GM23338 (cell line): ENCODE measurements around the gene LRRC19.

ENCODE experiments used
- CREB1 ChIP-seq: fragments of 250-450 bp; sonication (Bioruptor Pico); IDR thresholded peaks from 2 replicates; pipeline ENCODE4 v1.5.0; 2020; ENCODE audit warnings: low read depth, mild to moderate bottlenecking, moderate library complexity
- CTCF ChIP-seq, 2 experiments: fragments of 200-600 bp in 1 of 2; sonication (generic) in 1 of 2; conservative IDR thresholded peaks; 2 replicates each; pipeline versions ENCODE4 v1.5.1 to v1.6.1; 2016 to 2017; ENCODE audit warnings: antibody characterized with exemption in 2 of 2, low read depth in 2 of 2, mild to moderate bottlenecking in 2 of 2, moderate library complexity in 1 of 2
- EZH2 ChIP-seq: fragments of 200-600 bp; sonication (generic); IDR thresholded peaks from one replicate; pipeline ENCODE4 v1.8.0; 2017; ENCODE audit warnings: antibody characterized with exemption, mild to moderate bottlenecking, low read depth; ENCODE audit not compliant: unreplicated experiment
- EZH2phosphoT487 ChIP-seq: fragments of 200-600 bp; sonication (generic); IDR thresholded peaks from one replicate; pipeline ENCODE4 v1.8.1; 2018; ENCODE audit warnings: antibody characterized with exemption; ENCODE audit not compliant: unreplicated experiment
- JUNB ChIP-seq: IDR thresholded peaks from one replicate; pipeline ENCODE4 v1.6.1; 2016; ENCODE audit warnings: antibody characterized with exemption; ENCODE audit not compliant: unreplicated experiment
- POLR2AphosphoS5 ChIP-seq: IDR thresholded peaks from 2 replicates; pipeline ENCODE4 v1.6.1; 2016; ENCODE audit warnings: antibody characterized with exemption, low read depth
- STAT1 ChIP-seq: IDR thresholded peaks from one replicate; pipeline ENCODE4 v1.6.1; 2016; ENCODE audit warnings: antibody characterized with exemption; ENCODE audit not compliant: unreplicated experiment
- ZNF114 ChIP-seq: fragments of 250-450 bp; sonication (Bioruptor Pico); IDR thresholded peaks from 2 replicates; pipeline ENCODE4 v1.5.0; 2020; ENCODE audit warnings: mild to moderate bottlenecking, moderate library complexity
- ZNF331 ChIP-seq: fragments of 250-450 bp; sonication (Bioruptor Pico); IDR thresholded peaks from 2 replicates; pipeline ENCODE4 v1.5.0; 2020; ENCODE audit warnings: low read depth, mild to moderate bottlenecking, moderate library complexity
- TF ChIP-seq, protein P1 (sequence below): IDR thresholded peaks from one replicate; pipeline ENCODE4 v1.6.1; 2018; ENCODE audit warnings: antibody characterized with exemption; ENCODE audit not compliant: unreplicated experiment
- TF ChIP-seq, protein P2 (sequence below): IDR thresholded peaks from 2 replicates; pipeline ENCODE4 v1.6.1; 2016; ENCODE audit warnings: antibody characterized with exemption

DNA sequence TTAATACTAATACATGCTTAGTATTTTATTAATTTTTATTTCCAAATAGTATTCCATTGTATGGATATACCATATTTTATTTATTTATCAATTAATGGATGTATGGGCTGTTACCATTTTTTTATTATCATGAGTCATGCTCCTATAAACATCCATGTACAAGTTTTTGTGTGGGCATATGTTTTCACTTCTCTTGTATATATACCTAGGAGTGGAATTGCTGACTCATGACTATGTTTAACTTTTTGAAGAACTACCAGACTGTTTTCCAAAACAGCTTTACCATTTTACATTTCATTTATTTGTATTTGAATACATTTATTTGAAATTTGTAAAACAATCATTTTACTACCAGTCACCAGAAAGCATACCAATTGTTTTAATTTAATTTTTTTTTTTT lies 14.1 kb upstream of the LRRC19 start:
- TF ChIP-seq, protein P1, sequence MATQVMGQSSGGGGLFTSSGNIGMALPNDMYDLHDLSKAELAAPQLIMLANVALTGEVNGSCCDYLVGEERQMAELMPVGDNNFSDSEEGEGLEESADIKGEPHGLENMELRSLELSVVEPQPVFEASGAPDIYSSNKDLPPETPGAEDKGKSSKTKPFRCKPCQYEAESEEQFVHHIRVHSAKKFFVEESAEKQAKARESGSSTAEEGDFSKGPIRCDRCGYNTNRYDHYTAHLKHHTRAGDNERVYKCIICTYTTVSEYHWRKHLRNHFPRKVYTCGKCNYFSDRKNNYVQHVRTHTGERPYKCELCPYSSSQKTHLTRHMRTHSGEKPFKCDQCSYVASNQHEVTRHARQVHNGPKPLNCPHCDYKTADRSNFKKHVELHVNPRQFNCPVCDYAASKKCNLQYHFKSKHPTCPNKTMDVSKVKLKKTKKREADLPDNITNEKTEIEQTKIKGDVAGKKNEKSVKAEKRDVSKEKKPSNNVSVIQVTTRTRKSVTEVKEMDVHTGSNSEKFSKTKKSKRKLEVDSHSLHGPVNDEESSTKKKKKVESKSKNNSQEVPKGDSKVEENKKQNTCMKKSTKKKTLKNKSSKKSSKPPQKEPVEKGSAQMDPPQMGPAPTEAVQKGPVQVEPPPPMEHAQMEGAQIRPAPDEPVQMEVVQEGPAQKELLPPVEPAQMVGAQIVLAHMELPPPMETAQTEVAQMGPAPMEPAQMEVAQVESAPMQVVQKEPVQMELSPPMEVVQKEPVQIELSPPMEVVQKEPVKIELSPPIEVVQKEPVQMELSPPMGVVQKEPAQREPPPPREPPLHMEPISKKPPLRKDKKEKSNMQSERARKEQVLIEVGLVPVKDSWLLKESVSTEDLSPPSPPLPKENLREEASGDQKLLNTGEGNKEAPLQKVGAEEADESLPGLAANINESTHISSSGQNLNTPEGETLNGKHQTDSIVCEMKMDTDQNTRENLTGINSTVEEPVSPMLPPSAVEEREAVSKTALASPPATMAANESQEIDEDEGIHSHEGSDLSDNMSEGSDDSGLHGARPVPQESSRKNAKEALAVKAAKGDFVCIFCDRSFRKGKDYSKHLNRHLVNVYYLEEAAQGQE, result no peak
- TF ChIP-seq CTCF (conservative IDR thresholded peaks at IDR 0.05; ENCODE audit: low read depth in 2 of 2) (no peak), POLR2AphosphoS5 (no peak), EZH2 (no peak), JUNB (no peak), ZNF331 (no peak), EZH2phosphoT487 (no peak), CREB1 (CRISPR knock-in tag) (no peak), STAT1 (no peak), ZNF114 (no peak)
- TF ChIP-seq, protein P2, sequence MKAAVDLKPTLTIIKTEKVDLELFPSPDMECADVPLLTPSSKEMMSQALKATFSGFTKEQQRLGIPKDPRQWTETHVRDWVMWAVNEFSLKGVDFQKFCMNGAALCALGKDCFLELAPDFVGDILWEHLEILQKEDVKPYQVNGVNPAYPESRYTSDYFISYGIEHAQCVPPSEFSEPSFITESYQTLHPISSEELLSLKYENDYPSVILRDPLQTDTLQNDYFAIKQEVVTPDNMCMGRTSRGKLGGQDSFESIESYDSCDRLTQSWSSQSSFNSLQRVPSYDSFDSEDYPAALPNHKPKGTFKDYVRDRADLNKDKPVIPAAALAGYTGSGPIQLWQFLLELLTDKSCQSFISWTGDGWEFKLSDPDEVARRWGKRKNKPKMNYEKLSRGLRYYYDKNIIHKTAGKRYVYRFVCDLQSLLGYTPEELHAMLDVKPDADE, result no peak
